NCI-H226 (cell line): ENCODE measurements around the gene EBF3.

ENCODE experiments used
- DNase-seq: peaks from one replicate; pipeline ENCODE4 v3.0.0-alpha.2; 2015

The EBF3 gene

DNA sequence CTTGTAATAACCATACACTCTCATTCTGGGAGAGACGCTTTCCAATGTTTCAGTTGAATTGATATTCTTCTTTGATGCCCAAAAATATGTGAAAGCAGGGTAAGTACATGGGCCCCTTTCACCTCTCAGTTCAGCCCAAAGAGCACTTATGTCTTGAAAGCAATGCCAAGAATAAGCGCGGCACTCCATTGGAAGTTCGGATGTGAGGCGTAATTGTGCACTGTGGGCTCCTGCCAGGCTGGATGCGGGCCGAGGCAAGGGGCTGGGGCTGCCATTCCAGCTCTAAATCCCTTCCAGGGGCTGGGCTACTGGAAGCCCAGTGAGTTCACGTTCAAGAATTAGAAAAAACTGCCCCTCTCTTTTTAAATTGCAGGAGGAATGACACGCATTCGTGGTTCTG is 113.8 kb downstream of the EBF3 start:
- no peak for DNase-seq

DNA sequence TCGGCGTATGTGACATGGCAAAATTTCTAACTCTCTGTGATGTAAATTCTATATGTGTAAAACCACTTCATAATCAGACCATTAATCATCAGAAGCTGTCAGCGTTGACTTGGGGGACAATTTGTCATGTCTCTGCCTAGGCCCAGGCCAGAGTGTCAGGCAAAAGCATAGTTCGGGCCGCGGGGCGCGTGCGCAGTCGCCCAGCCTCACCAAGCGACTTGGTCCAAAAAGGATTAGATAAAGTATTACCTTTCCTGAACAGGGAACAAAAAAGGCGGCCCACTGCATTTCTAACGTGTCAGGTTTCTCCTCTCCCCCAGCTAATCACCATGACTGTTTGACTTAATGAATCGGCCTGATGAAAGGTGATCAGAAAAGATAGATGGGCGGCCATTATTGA is 114.2 kb downstream of the EBF3 start:
- no peak for DNase-seq

DNA sequence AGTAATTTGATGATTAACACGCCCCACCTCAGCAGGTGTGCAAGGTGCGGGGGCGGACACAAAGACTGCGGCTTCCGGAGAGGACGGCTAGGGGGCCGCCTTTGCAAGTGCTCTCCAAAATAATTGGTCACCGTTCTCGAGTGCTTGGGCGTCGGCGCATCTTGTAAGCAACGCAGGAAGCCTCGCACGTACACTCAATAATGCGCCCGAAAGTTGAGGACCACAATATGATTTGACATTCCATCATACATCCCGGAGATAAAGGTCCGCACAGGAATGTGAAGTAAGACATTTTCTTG is 114.7 kb downstream of the EBF3 start:
- no peak for DNase-seq

DNA sequence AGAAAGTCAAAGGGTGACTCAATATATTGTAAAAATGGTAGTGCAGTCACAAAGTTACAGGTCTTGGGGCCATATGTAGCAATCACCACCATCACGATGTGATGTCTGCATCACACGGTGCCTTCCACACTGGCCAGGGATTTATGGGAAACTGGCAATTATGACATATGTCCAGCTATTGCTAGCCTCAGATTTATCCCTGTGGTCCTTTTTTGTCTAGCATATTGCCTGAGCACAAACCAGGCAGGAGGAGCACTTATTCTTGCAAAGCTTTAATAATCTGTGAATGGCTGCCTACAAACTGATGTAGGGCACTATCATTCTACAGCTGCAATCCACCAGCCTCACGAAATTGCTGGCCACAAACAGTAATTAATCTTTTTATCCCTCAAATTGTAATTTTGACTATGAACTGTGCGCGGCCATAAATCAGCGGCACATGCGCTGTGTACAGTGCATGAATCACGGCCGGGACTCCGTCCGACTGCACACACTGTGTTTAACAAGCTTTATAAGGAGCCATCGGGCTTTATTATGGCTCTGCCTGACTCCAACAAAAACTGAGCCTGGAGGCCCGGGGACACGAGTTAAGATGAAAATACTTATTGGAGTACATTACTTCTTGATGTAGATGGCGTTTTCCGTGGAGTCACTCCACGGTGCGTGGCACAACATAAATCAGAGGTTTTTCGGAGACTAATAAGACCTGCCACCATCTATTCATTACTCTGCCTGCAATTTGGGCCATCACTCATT is 115.2 kb downstream of the EBF3 start:
- no peak for DNase-seq

DNA sequence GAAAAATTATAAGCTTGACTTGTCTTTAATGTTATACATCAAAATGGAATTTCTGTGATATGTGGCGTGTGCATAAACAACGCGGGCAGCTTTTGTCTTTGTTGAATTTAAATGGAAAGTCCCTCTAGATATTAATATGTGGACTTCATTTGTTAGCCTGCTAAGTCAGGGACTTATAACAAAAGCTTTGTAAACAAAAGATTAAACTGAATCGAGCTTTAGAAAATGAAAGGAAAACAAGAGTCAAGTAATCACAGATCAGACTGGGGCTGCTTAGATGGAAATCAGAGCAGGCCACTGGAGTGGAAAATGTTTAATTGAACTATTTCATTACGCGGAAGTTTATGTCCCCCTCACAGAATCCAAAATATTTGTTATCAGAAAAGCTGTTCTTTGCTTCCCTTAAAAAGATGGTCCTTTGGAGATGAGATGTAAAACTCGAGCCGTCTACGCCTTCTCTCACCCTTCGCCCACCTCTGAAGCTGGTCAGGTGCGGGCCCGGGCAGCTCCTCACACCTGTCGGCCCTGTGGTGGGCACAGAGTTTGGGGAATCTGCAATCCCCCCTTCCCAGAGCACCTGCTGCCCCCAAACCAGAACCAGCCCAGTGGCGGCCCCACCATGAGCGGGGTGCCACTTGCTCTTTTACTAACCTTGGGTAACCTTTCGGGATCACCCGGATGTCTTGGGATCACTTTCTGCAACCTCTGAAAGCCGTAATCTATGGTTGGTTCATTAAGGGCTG is 116.2 kb downstream of the EBF3 start:
- DNase-seq = no peak

DNA sequence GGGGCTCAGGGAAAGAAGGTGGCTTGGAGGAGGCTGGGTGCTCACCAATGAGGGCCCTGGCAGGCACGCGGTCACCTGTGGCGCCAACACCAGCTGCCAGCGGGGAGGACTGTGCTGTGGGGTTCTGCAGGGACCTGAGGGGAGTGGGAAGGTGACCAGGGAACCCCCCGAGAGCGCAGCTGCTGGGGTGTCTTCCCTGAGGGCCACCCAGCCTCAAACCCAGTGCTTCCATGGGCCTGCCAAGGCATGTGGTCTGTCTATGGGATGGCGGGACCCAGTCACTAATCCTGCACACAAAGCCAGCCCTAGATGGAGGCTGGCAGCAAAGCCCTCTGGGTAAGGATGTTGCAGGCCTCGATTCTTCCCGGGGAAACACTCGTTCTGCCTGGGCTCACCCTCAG is 117.1 kb downstream of the EBF3 start:
- DNase-seq = no peak

DNA sequence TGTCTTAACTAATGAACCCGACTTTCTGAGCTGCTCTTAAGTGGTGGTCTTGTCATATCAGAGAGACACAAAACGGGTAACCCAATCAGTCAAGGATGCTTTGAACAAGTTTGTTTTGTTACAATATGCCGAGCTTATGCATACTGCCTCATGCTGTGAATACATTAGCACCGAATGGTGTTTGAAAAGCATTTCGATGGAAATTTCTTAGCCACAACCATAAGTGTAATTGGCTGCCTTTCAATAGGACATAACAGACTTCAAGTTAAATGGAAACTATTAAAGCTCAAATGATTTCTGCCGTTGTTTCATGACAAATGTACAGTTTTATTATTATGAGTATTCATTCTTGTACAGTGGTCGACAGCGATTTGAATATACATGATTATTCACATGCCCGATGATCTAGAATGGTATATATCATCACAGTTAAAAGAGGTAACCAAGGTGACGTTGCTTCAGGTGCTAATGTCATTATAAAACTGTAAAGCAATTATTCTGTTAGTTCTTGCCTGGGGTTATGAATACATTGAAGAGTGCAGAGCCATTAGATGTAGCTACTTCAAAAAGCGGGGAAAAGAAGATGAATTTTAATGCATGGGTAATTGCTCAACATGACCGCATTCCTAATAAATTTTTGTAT is 118.8 kb downstream of the EBF3 start:
- DNase-seq = no peak

DNA sequence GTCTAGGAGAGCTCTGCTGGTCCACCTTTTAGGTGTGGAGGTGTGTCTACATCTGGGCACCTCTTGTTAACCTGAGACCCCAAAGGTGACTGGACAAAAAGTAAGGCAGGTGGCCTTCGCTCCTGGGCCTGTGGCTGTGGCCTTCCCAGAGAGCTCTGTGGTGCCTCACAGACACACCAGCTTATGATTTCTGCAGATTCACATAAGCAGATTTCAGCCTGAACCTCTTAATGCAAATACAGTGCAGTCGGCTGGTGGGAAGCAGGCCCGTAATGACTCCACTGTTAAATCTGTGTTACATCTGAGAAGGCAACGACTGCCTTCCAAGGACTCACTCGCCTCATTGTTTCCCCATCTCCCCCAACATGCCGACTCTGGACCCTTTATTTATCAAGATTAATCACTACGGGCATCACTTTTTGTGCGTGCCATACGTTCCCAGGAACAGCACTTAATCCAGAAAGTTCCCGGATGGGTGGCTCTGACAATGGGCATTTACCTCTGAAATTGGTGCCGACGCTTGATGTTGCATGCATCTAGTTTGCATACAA is 119.8 kb downstream of the EBF3 start:
- no peak for DNase-seq

DNA sequence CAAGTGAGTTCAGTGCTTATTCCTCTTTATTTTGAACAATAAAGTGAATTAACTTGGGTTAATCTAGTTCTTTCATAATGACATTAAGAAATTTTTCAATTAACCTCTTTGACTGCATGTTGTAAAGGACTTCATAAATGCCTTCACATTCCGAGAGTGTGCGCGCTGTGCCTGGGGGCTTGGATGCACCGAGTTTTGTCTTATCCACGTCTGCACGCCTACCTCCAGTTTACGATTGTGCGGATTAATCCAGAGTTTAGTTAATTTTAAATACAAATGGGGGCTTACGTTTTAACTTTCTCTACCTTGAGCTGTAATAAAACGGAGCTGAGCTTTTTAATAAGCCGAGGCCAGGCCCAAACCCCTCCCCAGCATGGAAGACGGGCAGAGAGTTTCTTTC is 120.4 kb downstream of the EBF3 start:
- no peak for DNase-seq

DNA sequence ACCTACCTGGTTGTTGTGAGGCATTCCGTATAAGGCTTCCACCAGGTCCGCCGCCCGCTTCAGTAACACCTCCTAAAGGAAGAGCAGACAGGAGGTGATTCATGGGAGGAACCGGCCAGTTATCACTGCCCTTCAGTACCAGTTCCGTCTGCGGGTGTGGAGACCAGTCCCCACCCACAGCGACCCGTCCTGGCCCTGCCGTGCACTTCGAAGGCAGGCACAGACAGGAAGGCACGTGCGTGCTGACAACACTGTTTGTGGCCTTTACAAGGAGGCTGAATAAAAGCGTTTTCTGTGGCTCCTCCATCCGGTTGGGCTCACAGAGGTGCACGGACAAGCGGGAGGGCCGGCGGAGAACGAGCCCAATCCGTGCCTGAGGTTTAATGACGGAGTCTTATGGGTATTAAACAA is 120.9 kb downstream of the EBF3 start:
- DNase-seq = no peak

DNA sequence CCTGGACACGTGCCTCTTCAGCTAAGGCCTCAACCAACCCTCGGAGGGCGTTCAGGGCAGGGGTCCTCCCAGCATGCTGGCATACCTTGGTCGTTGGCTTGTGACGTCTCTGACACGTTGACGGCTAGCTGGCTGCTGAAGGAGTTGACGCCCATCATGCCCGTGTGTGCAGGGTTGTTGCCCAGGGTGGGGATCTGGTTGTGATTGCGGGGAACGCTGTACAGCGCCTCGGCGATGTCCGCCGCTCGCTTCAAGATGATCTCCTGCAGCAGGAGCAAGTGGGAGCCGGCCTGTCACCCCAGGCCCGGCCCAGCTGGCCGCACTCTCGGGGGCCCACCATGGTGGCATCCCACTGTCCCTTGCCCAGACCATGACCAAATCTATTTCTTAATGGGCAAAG is 122.0 kb downstream of the EBF3 start:
- DNase-seq = no peak

DNA sequence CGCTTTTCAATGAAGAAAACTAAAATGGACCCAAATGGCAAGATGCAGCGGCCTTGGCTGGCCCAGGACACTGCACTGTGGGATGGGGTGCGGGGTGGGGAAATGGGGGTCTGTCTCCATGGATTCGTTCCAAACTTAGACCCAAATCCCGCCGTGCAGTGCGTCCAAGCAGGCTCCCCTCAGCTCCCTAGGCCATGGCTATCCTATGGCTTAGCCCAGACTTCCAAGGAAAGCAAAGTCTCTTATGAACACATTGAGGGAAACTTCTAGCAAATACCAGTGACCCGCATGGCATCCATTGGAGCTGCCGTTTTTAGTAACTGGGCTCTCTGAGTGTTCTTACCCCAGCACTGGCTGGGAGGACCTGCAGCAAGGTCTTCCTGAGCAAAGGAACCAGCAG is 122.5 kb downstream of the EBF3 start:
- DNase-seq = no peak

DNA sequence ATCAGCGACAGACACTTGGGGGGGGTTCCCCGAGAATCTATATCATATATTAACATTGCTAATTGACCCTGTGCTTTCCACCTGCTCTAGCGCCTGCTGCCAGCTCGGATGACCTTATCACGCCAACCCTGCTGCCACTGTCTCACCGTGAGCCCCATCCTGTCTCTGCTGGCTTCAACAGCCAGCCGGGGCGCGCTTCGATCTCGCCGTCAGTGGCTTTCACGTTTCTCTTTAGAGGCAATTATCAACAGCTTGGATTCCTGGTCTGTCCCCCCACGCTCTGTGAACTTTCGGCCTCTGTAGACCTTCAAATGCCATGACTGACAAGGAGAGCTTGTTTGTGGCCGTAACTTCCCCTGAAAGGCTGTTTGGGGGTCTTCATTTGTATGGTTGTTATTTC is 123.0 kb downstream of the EBF3 start:
- DNase-seq = no peak

DNA sequence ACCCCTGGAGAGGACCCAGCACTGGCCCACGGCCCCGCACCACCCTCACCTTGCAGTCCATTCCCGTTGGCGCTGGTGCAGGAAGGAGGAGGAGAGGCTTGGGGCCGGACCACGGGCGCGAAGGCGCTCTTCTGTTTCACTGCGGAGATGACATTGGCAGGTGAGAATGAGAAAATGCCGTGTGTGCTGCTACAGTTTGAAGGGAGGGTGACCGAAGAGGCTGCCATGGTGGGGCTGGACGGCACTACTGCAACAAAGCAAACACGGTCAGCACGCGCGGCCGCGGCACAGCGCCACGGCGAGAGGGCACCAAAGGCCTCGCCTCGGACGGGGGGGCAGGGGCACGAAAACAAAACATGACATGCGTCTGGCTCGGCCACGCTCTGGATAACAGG is 123.9 kb downstream of the EBF3 start:
- no peak for DNase-seq

DNA sequence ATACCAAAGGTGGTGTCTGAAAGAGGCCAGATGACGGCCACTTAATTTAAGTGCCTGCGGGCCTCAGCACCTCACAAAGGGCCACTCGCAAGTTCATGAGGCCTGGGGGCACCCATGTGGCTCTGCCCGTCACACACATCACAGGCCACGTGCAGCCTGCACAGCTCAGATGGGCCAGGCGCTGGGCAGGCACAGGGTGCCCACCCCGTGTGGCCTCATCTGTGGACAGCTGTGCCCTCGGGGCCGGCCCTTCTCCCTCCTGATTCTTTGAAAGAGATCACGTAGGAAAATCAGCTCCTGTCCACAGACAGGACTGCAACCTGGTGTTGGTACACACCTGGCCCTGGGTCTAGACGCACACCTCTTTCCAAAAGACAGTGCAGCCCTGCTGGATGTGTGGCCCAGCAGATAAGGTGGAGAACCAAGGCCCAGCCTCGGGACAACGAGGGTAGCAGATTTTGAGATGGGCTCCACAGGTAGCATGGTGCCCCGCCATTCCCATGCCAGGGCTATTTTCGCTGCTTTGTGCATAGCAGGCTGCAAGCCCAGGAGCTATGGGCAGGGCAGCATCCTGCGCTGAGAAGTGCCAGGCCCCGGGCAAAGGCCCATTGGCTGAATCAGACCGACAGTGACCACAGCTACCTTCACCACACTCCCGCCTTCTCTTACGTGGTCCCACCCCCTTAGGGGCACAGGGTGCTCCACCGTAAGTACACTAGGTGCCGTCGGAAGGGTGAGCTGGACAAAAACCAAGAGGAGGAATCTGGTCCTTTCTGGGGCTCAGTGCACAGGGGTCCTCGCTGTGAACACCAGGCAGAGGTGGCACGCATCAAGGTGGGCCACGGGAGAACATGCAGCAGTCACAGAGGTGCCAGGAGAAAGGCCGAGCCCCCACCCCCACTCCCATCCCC is 124.5 kb downstream of the EBF3 start:
- no peak for DNase-seq

DNA sequence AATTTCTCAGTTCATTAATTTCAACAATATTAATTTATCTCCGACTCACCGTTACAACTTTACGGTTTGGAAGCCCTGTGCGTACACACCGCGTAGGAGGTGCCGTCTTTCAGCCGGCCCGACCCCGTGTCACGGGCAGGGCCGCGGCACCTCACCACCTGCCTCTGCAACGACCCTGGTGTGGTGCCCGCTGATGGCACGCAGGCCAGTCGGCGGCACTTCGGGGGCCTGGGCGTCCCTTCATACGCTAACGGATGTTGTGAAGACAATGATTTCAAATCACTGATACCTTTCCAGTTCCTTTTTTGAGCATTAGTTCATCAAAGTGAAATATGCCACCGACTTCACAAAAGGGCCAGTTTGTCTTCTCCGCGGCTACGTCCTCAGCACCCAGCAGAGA is 125.3 kb downstream of the EBF3 start:
- DNase-seq = no peak

DNA sequence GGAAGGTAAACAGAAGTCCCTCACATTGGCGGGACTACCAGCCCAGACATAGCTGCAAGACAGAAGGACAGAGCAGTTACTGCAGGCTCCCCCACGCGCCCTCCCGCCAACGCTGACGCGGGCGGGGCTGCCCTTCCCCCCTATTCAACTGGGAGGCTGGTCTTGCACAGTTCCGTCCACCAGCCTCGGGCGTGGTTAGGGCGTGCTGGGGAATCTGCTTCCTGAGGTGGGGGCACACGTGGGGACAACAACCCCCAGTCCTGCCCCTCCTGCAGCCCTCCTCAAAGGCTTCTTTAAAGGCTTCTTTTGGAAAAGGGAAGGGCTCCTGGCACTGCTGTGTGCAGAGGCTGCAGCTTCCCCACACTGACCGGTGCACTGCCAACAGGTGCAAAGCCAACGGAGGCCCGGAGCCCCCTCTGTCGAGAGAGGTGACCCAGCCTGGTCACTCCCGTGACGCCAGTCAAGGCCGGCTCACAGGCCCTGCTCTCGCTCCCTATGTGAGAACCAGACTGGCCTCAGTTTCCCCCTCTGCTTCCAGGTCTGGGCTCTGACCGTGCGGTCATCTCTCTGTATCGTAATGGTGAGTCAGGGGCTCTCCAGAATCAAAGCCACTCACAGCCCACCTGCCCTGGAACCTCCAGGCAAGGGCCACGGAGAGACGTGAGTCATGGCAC is 126.0 kb downstream of the EBF3 start:
- no peak for DNase-seq

DNA sequence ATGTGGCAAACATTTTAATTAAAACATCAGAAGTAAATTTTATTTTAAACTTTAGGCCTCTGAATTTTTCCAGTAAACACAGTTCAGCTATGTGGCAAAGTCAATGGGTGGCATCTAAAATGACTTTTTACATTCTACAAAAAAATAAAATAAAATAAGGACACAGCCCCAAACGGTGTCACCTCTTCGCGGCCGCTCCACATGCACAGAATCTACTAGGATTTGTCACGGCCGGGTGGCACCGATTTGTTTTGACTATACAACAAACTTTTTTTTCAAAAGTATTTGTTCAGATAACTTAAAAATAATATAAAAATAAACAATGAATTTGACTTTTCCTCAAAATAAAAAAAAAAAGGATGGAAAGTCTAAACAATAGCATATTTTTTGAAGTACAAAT is 127.8 kb downstream of the EBF3 start:
- DNase-seq = no peak

DNA sequence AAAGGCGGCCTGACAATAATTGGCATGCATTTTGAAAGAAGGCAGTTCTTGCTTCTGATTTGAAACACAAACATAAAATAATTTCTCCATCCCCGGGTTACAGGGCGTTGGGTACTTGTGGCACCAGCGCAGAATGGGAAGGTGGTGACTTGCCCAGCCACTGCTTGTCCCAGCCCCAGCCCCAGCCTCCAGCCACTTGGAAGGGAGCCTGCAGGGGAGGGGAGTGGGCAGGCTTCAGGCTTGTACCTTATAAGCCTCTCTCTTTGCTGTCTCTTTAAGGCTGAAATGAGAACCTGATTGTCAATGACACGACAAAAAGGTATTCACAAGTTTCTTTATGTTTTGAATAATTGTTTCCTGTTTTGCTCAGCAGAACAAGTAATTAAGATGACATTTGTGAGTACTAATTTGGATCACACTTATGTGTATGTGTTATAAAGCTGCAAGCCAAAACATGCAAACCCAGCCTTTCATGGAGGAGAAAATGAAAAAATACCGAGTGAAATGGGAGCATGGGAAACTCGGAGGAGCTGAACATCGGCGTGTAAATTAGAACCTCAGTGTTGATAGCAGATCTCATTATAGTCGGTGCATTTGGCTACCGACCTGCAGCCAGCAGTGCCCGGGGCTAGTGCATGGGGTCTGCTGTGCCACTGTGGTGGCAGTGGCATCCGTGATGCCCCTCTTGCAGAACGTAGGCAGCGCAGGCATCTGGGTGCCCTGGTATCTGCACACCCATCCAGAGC is 129.9 kb downstream of the EBF3 start:
- no peak for DNase-seq

DNA sequence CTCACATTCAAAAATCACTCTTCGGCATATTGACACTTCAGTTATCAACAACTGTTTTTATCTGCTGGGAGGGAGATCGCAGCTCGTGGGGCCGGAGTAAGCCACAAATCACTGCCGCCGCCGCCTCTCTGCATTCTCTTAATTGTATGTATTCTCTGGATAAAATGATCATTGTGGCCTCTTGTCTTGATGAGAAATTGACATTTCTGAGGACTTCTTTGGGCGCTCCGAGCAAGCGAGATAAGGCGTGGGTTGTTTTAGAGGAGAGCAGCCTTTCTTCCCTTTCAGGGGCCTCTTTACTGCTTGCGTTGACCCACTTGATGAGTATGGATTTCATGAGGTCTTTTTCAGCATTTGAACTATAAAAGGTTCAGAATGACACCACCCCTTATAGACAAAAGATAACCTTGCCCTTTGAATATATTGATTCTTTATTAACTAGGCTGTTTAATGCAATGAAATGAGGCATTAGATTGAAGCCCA is 130.6 kb downstream of the EBF3 start:
- DNase-seq = no peak
